Gastrocnemius medialis (tissue), 4 donors: Measurements from ENCODE around the gene SSBP1.

ENCODE experiments used
- CTCF ChIP-seq, 5 experiments: fragments of 450-650 bp in 3 of 5; fragments of 200-600 bp in 2 of 5; sonication (generic) in 2 of 5; IDR thresholded peaks in 4 of 5; conservative IDR thresholded peaks in 1 of 5; 1 replicate in 4 of 5; 2 replicates in 1 of 5; pipeline ENCODE4 v1.5.1; 2016 to 2019; ENCODE audit warnings: antibody characterized with exemption in 5 of 5, mild to moderate bottlenecking in 3 of 5, moderate library complexity in 3 of 5
- POLR2A ChIP-seq, 2 donors: fragments of 450-650 bp; IDR thresholded peaks; one replicate each; pipeline ENCODE4 v1.6.1; 2017; ENCODE audit warnings: antibody characterized with exemption in 2 of 2, mild to moderate bottlenecking in 2 of 2, moderate library complexity in 2 of 2

- TF ChIP-seq CTCF (IDR thresholded peaks at IDR 0.05 in 4 of 5, conservative IDR thresholded peaks at IDR 0.05 in 1 of 5): no peak
- no peak for TF ChIP-seq POLR2A (IDR thresholded peaks at IDR 0.05)
Observed at GRCh38 chr7:141691961-141692360, 46.2 kb upstream of the SSBP1 start.
